Endothelial cell of umbilical vein (primary cell): ENCODE data around the gene AP5Z1. TPM values are rescaled to one million over a fixed set of nuclear protein-coding genes. Genes with fewer than 3 reads are reported as not detected.

ENCODE experiments used
- BruUV-seq: library from RNA; stranded (reverse); fragments of 400-500 nt; replicated peaks from 2 replicates; lab custom pipeline; 2021; lab: Mats Ljungman, UMichigan
- CTCF ChIA-PET: fragments of 300-600, 350-600 bp; sonication (Branson Sonifier 250); formaldehyde crosslinking; loops from one replicate; lab custom pipeline; 2021; ENCODE audit warnings: antibody characterized with exemption, inconsistent platforms; lab: Charles Lee
- POLR2A ChIA-PET: fragments of 300-600, 350-600 bp; sonication (Branson Sonifier 250); formaldehyde crosslinking; loops from one replicate; lab custom pipeline; 2021; ENCODE audit warnings: antibody characterized with exemption, inconsistent platforms; lab: Charles Lee
- DNase-seq: peaks from one replicate; pipeline ENCODE4 v3.0.0-alpha.2; 2011; ENCODE audit warnings: low read depth, low spot score
- FAIRE-seq: peaks from 2 replicates; lab custom pipeline; 2011; peaks lifted over from hg19 to GRCh38; lab: Jason Lieb, UNC
- H2AFZ ChIP-seq: 2 replicates; pipeline ENCODE4 v1.6.0; 2012; ENCODE audit warnings: low read depth, low read length, control low read depth, inconsistent platforms
- H3K27ac ChIP-seq: 2 replicates; pipeline ENCODE4 v1.5.1; 2011; ENCODE audit warnings: low read depth, mild to moderate bottlenecking, control low read depth, low read length, moderate library complexity; ENCODE audit not compliant: insufficient read depth
- H3K27me3 ChIP-seq, 2 experiments: 2 replicates each; pipeline versions ENCODE4 v1.6.0 to v1.6.1; 2011; ENCODE audit warnings: low read length in 2 of 2, mixed read lengths in 1 of 2; ENCODE audit not compliant: control insufficient read depth in 2 of 2, insufficient read depth in 2 of 2
- H3K36me3 ChIP-seq, 2 experiments: 2 replicates in 1 of 2; 3 replicates in 1 of 2; pipeline ENCODE4 v1.5.1; 2011; ENCODE audit warnings: low read length in 2 of 2, mild to moderate bottlenecking in 1 of 2, moderate library complexity in 1 of 2; ENCODE audit not compliant: control insufficient read depth in 2 of 2, insufficient read depth in 2 of 2; ENCODE audit errors: extremely low read depth in 1 of 2
- H3K4me1 ChIP-seq: 3 replicates; pipeline ENCODE4 v1.5.1; 2011; ENCODE audit warnings: mild to moderate bottlenecking, low read length; ENCODE audit not compliant: control insufficient read depth, insufficient read depth; ENCODE audit errors: extremely low read depth
- H3K4me2 ChIP-seq: 2 replicates; pipeline ENCODE4 v1.6.1; 2011; ENCODE audit warnings: low read length, control low read depth, mixed read lengths; ENCODE audit not compliant: insufficient read depth
- H3K4me3 ChIP-seq, 3 experiments: fragments of 200-600 bp in 1 of 3; sonication (generic), shearing (Covaris generic) in 1 of 3; replicated peaks in 1 of 3; 2 replicates each; pipeline ENCODE4 v1.5.1; 2011 to 2016; ENCODE audit warnings: control low read depth in 3 of 3, low read length in 3 of 3, mild to moderate bottlenecking in 2 of 3, inconsistent platforms in 1 of 3, low read depth in 1 of 3, moderate library complexity in 1 of 3; ENCODE audit not compliant: insufficient read depth in 1 of 3
- H3K79me2 ChIP-seq: 2 replicates; pipeline ENCODE4 v1.6.0; 2012; ENCODE audit warnings: low read length, inconsistent platforms; ENCODE audit not compliant: control insufficient read depth, insufficient read depth
- H3K9ac ChIP-seq: replicated peaks from 2 replicates; pipeline ENCODE3; 2011; ENCODE audit warnings: low read length, control low read depth; ENCODE audit not compliant: insufficient read depth; ENCODE audit errors: extremely low read depth
- H3K9me1 ChIP-seq: replicated peaks from 3 replicates; pipeline ENCODE4 v1.6.0; 2011; ENCODE audit warnings: mild to moderate bottlenecking, low read length; ENCODE audit not compliant: control insufficient read depth, insufficient read depth; ENCODE audit errors: extremely low read depth
- H3K9me3 ChIP-seq: replicated peaks from 2 replicates; pipeline ENCODE4 v1.5.1; 2012; ENCODE audit warnings: low read length, inconsistent platforms; ENCODE audit not compliant: control insufficient read depth, insufficient read depth
- H4K20me1 ChIP-seq: replicated peaks from 2 replicates; pipeline ENCODE3; 2011; ENCODE audit warnings: mild to moderate bottlenecking, low read length; ENCODE audit not compliant: control insufficient read depth, insufficient read depth; ENCODE audit errors: extremely low read depth
- FOS ChIP-seq: IDR thresholded peaks from 2 replicates; pipeline ENCODE4 v1.6.1; 2011; ENCODE audit warnings: mild to moderate bottlenecking, low read length, moderate library complexity, borderline replicate concordance; ENCODE audit not compliant: insufficient read depth
- GATA2 ChIP-seq: IDR thresholded peaks from 2 replicates; pipeline ENCODE4 v1.7.0; 2011; ENCODE audit warnings: low read depth, mild to moderate bottlenecking, moderate library complexity, mixed read lengths, low read length; ENCODE audit not compliant: insufficient read length, insufficient read depth
- JUN ChIP-seq: IDR thresholded peaks from 2 replicates; pipeline ENCODE4 v1.6.1; 2011; ENCODE audit warnings: borderline replicate concordance, low read depth; ENCODE audit not compliant: insufficient read length, insufficient read depth
- MYC ChIP-seq: IDR thresholded peaks from one replicate; pipeline ENCODE4 v1.6.1; 2011; ENCODE audit warnings: mild to moderate bottlenecking, low read depth, low read length
- POLR2A ChIP-seq: IDR thresholded peaks from 2 replicates; pipeline ENCODE4 v1.6.1; 2012; ENCODE audit warnings: low read depth, mild to moderate bottlenecking, control low read depth, low read length
- dilution Hi-C: fragments of 300-500 bp; cut with MboI; formaldehyde crosslinking; loops from one replicate; pipeline ENCODE4 v1.15.0; 2019; ENCODE audit warnings: low sequenced_read_pairs; ENCODE audit not compliant: extremely low pct_ligation_motif_present
- intact Hi-C: fragments of 100-400 bp; cut with micrococcal nuclease; formaldehyde crosslinking; loops from one replicate; pipeline ENCODE4 v1.10.0; 2022
- polyA plus RNA-seq, 4 experiments: library from polyadenylated mRNA; depleted of rRNA in 3 of 4; stranded (reverse) in 3 of 4; unstranded in 1 of 4; fragments of >200 nt; gene quantifications; 2 replicates each; pipeline versions ENCODE4 v1.2.1 to v1.2.3, GENCODE V29; 2011 to 2012; ENCODE audit warnings: missing spikeins in 1 of 4
- total RNA-seq: library from RNA; stranded (reverse); gene quantifications from 2 replicates; pipeline ENCODE4 v1.2.3, GENCODE V29; 2021
- TF ChIP-seq, protein P1 (sequence below): IDR thresholded peaks from 2 replicates; pipeline ENCODE4 v1.6.1; 2011; ENCODE audit not compliant: insufficient read depth, insufficient read length

Gene AP5Z1
- total and polyA plus RNA-seq, 2 donors (not counting 3 experiments of a cell fraction or from before 2014, with no cell fraction given), result 53.7 to 58.9 TPM

DNA sequence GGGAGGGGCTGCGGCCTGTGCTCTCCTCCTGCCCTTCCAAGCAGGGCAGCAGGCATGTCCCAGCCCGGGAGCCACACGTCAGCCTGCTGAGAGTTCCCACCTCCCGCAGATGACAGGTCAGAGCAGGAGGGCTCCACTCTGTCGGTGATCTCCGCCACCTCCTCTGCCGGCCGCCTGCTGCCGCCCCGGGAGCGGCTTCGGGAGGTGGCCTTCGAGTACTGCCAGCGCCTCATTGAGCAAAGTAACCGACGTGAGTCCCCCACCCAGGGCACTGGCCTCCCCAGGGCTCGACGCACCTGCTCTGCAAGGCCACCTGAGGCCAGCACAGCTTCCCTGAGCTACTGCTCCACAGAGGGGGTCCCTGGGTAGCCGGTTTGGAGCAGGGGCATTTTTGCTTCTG, 9.4 kb downstream of the AP5Z1 start:
- no peak for DNase-seq
- Histone ChIP-seq H3K36me3 (peaks cover 23 to 57% of the 10 kb centered on the region in 2 experiments), H3K9me1 (no peaks in the 10 kb centered on the region), H3K27ac (no peak overlapping the region), H2AFZ (no peak overlapping the region), H3K4me1 (no peaks in the 10 kb centered on the region), H3K4me3 (no peak overlapping the region), H3K27me3 (no peaks in the 10 kb centered on the region), H4K20me1 (no peaks in the 10 kb centered on the region), H3K4me2 (no peak overlapping the region), H3K9ac (no peak overlapping the region), H3K79me2 (peaks cover 7% of the 10 kb centered on the region), H3K9me3 (no peaks in the 10 kb centered on the region)
- TF ChIP-seq JUN (no peak), FOS (no peak)
- intact Hi-C loops (no loop called here), dilution Hi-C loops (no loop called here)
- no TSS peak for BruUV-seq
- no peak for FAIRE-seq
- ChIA-PET POLR2A (no interaction called here), CTCF (interaction anchor here (1.2 kb wide), 1 partner anchor 14 kb away, joined by 3 read pairs; no protein-coding TSS in a partner anchor)

DNA sequence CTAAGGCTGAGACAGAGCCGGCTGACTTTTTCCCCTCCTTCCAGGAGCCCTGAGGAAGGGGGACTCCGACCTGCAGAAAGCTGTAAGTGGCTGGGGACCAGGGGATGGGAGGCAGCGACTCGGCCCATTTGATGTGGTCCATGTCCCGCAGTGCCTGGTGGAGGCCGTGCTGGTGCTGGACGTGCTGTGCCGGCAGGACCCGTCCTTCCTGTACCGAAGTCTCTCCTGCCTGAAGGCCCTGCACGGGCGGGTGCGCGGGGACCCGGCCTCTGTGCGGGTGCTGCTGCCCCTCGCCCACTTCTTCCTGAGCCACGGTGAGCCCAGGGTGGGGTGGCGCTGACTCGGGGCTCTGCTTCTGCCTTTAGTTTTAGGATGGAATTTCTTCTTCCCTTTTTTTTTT, 9.9 kb downstream of the AP5Z1 start:
- no peaks in the 10 kb centered on the region for H3K9me3 ChIP-seq
- ChIA-PET POLR2A (no interaction called here), CTCF (interaction anchor here (1.2 kb wide), 1 partner anchor 13 kb away, joined by 3 read pairs; no protein-coding TSS in a partner anchor)
- H3K4me2 ChIP-seq, result no peak overlapping the region
- no peak overlapping the region for H3K27ac ChIP-seq
- intact Hi-C loops, result no loop called here
- no peaks in the 10 kb centered on the region for H3K27me3 ChIP-seq
- BruUV-seq, result no TSS peak
- H3K9me1 ChIP-seq, result no peaks in the 10 kb centered on the region
- no peak for DNase-seq
- no peaks in the 10 kb centered on the region for H3K4me1 ChIP-seq
- H3K9ac ChIP-seq, result no peak overlapping the region
- H4K20me1 ChIP-seq, result no peaks in the 10 kb centered on the region
- dilution Hi-C loops, result no loop called here
- TF ChIP-seq, protein P1, sequence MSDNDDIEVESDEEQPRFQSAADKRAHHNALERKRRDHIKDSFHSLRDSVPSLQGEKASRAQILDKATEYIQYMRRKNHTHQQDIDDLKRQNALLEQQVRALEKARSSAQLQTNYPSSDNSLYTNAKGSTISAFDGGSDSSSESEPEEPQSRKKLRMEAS, result no peak
- TF ChIP-seq GATA2, result no peak
- no peak for TF ChIP-seq MYC
- no peak for TF ChIP-seq POLR2A
- peaks cover 5% of the 10 kb centered on the region for H3K79me2 ChIP-seq
- H3K36me3 ChIP-seq, result peaks cover 23 to 59% of the 10 kb centered on the region in 2 experiments
- FAIRE-seq, result no peak
- no peak overlapping the region for H3K4me3 ChIP-seq
- no peak overlapping the region for H2AFZ ChIP-seq
